Activated CD4-positive, alpha-beta T cell treated with anti-CD3 and anti-CD28 coated beads, Interleukin-2, amount 10 ng/mL, durations not matched to agents 7 days and 5 days (primary cell): ENCODE results near the gene ATXN7L1. TPM values are rescaled to one million over a fixed set of nuclear protein-coding genes. Genes with fewer than 3 reads are reported as not detected.
A peak's percentile ranks its signal among the peaks of the same experiment; 100 is the strongest.

Source experiments
- CTCF ChIA-PET: fragments of 350-600 bp; sonication (Branson Sonifier 250); formaldehyde crosslinking; loops from one replicate; lab custom pipeline; 2021; ENCODE audit warnings: antibody characterized with exemption; lab: Charles Lee
- POLR2A ChIA-PET: fragments of 350-600 bp; sonication (Branson Sonifier 250); formaldehyde crosslinking; loops from one replicate; lab custom pipeline; 2021; ENCODE audit warnings: antibody characterized with exemption; lab: Charles Lee
- DNase-seq: peaks from one replicate; pipeline ENCODE4 v3.0.0-alpha.2; 2020
- H3K27ac Mint-ChIP-seq: one replicate; pipeline ENCODE4 v1.8.0; 2021; ENCODE audit warnings: mild to moderate bottlenecking, moderate library complexity, mixed read lengths
- H3K27me3 Mint-ChIP-seq: one replicate; pipeline ENCODE4 v1.8.0; 2021; ENCODE audit warnings: mixed read lengths
- H3K36me3 Mint-ChIP-seq: one replicate; pipeline ENCODE4 v1.8.0; 2021; ENCODE audit warnings: low read depth, mixed read lengths
- H3K4me1 Mint-ChIP-seq: one replicate; pipeline ENCODE4 v1.8.0; 2021; ENCODE audit warnings: mixed read lengths
- H3K4me3 Mint-ChIP-seq: one replicate; pipeline ENCODE4 v1.8.0; 2021; ENCODE audit warnings: mild to moderate bottlenecking, moderate library complexity, mixed read lengths
- H3K9me3 Mint-ChIP-seq: one replicate; pipeline ENCODE4 v1.8.0; 2021; ENCODE audit warnings: mixed read lengths
- total RNA-seq, 2 experiments: library from RNA; stranded (reverse); gene quantifications; one replicate each; pipeline ENCODE4 v1.2.3, GENCODE V29; 2021

The ATXN7L1 gene
- total RNA-seq, 2 experiments from 2014 or later: 23.8 to 25.4 TPM

DNA sequence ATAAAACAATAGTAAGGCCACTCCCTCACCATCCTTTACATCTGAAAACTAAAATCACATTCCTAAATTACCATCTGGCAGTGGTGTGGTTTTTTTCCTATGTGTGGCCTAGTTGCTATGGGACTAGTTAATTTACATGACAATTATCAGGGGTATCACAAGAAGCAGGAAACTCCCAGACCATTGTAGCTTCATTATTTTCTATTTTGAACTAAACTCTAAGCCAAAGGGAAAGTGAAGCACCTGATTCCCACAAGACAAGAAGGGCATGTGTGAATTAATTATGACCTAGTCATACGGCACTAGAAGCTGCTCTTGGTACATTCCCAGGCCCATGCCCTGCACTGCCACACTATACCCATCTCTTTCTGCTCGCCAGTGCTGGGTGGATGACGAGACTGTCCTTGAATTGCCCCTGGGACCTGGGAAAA, 103.4 kb downstream of the ATXN7L1 start:
- POLR2A ChIA-PET: no interaction called here
- no peaks in the 10 kb centered on the region for H3K9me3 Mint-ChIP-seq
- no peaks in the 10 kb centered on the region for H3K36me3 Mint-ChIP-seq
- no peaks in the 10 kb centered on the region for H3K27me3 Mint-ChIP-seq
- H3K27ac Mint-ChIP-seq: no peak overlapping the region
- DNase-seq: no peak
- no peak overlapping the region for H3K4me3 Mint-ChIP-seq
- CTCF ChIA-PET: interaction anchor here (1.3 kb wide), 1 partner anchor 106 kb away, joined by 3 read pairs; no protein-coding TSS in a partner anchor
- H3K4me1 Mint-ChIP-seq: no peaks in the 10 kb centered on the region

DNA sequence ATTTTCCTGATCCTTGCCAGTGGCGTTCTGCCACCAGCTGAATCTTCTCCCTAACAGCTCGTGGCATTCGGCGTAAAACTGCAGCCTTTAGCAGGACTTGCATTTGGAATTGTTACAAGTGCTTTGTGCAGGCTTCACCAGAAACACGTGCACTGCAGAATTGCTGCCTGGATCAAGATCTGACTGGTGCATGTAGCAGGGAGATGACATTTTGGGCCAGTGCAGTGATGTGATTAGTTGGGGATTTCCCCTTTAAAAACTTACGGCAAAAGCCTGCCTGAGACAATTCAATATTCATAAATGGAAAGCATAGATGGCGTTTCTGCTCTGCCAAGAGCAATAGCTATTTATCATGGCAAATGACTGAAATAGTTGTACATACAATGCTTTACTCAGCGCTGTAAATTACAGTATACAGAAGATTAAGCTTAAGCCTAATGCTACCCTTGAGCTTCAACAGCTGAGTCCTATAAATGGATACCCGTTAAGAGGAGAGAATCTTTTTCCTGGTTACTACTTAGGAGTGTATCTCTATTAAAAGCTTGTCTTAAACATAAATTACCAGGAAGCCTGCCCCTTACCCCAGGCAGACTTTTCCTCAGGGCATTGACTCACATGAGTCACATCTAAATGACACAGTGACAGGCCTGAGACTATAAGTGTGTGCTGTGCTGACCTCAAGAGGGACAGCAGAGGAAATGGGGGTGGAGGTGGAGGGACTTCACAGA, 106.3 kb downstream of the ATXN7L1 start:
- Mint-ChIP-seq H3K36me3 (peaks cover 5% of the 10 kb centered on the region), H3K27me3 (no peaks in the 10 kb centered on the region), H3K4me1 (peaks cover 13% of the 10 kb centered on the region), H3K27ac (no peak overlapping the region), H3K4me3 (no peak overlapping the region), H3K9me3 (no peaks in the 10 kb centered on the region)
- ChIA-PET POLR2A (no interaction called here), CTCF (interaction anchor here (0.8 to 1.5 kb wide), 3 partner anchors 20 to 252 kb away, joined by 3 read pairs; no protein-coding TSS in a partner anchor)
- DNase-seq: no peak

DNA sequence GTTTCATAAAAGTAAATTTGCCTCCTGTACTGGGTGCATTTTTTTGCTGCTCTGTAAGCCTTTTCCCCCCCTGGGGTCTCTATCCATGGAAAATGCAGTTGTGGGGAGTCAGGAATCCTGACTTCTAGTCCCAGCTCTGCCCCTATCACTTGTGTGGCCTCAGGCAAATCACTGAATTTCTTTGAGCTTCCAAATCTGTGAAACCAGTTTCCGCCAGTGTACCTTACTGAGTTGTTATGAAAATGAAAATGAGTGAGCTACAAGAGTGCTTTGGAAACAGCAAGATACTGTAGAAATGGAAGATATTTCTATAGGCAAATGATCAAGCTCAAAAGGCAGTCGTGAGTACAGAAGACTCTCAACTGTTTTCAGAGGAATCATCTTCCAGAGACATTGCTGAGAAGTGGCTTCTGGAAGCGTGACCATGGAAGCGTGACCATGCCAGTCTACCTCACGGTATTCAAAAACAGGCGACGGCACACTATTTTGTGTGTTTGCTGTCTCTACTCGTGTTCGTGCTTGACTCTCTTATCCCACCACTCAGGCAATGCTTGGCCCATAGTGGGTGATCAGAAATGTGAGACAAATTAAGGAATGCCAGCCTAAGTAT, 107.4 kb downstream of the ATXN7L1 start:
- no peaks in the 10 kb centered on the region for H3K9me3 Mint-ChIP-seq
- H3K4me1 Mint-ChIP-seq: peaks cover 13% of the 10 kb centered on the region
- DNase-seq: no peak
- ChIA-PET CTCF (interaction anchor here (0.6 to 1.5 kb wide), 4 partner anchors 17 to 404 kb away, joined by 3 to 4 read pairs (median 4); no protein-coding TSS in a partner anchor), POLR2A (no interaction called here)
- no peak overlapping the region for H3K27ac Mint-ChIP-seq
- H3K27me3 Mint-ChIP-seq: no peaks in the 10 kb centered on the region
- H3K36me3 Mint-ChIP-seq: peaks cover 5% of the 10 kb centered on the region
- no peak overlapping the region for H3K4me3 Mint-ChIP-seq

DNA sequence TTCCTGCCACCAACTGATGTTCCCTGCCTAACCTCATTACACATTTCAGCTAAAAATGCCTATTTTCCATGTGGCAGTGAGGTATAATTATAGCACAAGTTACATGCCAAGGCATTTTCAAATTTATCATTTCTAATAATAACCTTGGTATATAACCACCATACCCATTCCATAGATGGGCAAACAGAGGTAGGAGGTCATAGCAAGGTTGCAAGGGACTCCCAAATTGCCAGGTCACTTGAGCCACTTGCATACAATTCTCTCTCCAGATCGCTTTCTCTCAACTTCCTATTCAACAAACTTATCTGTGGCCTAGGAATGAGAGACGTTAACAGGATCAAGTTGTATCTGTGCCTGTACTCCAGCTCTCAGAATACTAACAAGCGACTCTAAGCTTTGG, 108.3 kb downstream of the ATXN7L1 start:
- Mint-ChIP-seq H3K4me1 (peaks cover 15% of the 10 kb centered on the region), H3K27me3 (no peaks in the 10 kb centered on the region), H3K4me3 (no peak overlapping the region), H3K36me3 (peaks cover 6% of the 10 kb centered on the region), H3K9me3 (no peaks in the 10 kb centered on the region), H3K27ac (no peak overlapping the region)
- CTCF ChIA-PET: interaction anchor here (1.4 to 1.9 kb wide), 4 partner anchors 15 to 111 kb away, joined by 4 to 5 read pairs (median 4); no protein-coding TSS in a partner anchor
- DNase-seq: no peak
- POLR2A ChIA-PET: no interaction called here

DNA sequence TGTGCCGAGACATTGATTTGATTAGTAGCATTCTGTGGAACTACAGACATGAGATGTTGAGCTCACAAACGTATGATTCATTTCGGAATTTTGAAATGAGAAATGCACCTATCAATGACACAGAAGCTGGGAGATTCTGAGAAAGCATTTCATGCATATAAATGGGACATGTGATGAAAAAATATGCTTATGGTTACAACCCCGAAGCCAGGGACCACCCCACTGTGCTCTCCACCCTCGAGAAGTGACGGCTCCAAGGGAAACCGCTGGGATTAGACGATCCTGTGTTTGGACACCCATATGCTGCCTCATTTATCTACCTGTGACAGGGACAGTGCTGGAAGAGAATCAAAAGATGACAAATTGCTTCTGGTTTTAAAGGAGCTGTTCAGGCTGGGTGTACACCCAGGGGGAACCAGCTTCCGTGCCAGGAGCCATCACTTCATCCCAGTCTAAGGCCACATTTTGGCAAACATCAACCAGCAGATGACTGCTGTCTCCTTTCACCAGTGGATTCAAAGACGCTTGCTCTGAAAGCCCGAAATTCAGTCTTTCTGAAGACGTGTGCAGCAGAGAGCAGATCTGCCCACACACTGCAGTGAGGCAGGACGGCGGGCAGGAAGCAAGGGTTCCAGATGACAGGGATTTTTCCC, 109.9 kb downstream of the ATXN7L1 start:
- no peak overlapping the region for H3K27ac Mint-ChIP-seq
- peaks cover 7% of the 10 kb centered on the region for H3K36me3 Mint-ChIP-seq
- ChIA-PET POLR2A (no interaction called here), CTCF (interaction anchor here (0.7 to 1.9 kb wide), 9 partner anchors 12 to 260 kb away, joined by 3 to 5 read pairs (median 4); no protein-coding TSS in a partner anchor)
- H3K4me1 Mint-ChIP-seq: peaks cover 28% of the 10 kb centered on the region
- H3K4me3 Mint-ChIP-seq: no peak overlapping the region
- H3K27me3 Mint-ChIP-seq: peaks cover 2% of the 10 kb centered on the region
- no peak for DNase-seq
- no peaks in the 10 kb centered on the region for H3K9me3 Mint-ChIP-seq

DNA sequence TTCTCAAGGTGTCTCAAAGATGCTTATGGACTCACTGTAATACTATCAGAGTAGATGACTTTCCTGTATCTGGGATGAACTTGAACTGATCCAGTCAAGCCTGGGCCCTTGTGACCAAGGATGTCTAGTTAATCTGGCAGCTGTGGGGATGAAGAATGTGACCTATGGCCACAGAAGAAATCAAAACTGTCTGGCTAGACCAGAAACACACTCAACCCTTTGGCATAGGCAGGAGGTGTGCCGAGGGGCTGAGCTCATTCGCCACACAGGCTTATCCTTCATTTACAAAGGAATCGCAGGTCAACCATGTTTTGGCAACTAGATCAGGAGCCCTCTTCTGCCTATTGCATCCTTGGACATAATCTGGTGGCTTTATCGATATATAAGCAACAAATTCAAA, 110.6 kb downstream of the ATXN7L1 start:
- H3K4me1 Mint-ChIP-seq: peaks cover 35% of the 10 kb centered on the region
- H3K27me3 Mint-ChIP-seq: peaks cover 2% of the 10 kb centered on the region
- no peak overlapping the region for H3K4me3 Mint-ChIP-seq
- DNase-seq: no peak
- CTCF ChIA-PET: interaction anchor here (0.6 to 2.4 kb wide), 7 partner anchors 18 to 260 kb away, joined by 3 to 7 read pairs (median 3); no protein-coding TSS in a partner anchor
- POLR2A ChIA-PET: no interaction called here
- no peak overlapping the region for H3K27ac Mint-ChIP-seq
- H3K36me3 Mint-ChIP-seq: peaks cover 7% of the 10 kb centered on the region
- no peaks in the 10 kb centered on the region for H3K9me3 Mint-ChIP-seq

DNA sequence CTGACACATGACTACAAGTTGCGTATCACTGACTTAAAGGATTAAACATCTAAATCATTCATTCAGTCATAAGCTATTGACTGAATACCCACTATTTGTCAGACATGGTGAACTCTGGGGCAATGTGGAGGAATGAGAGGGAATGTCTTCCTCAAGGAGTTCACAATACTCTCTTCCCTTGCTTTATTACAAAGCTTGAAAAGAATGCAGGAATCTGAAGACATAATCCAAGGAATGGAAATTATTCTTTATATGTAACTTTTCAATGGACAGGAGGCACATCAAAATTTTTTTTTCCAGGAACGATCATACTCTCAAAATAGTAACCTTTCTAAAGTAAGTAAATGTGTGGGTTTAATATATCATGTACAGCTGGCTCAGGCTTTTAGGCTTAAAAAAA, 111.9 kb downstream of the ATXN7L1 start:
- no peaks in the 10 kb centered on the region for H3K9me3 Mint-ChIP-seq
- H3K4me1 Mint-ChIP-seq: peaks cover 47% of the 10 kb centered on the region
- ChIA-PET POLR2A (no interaction called here), CTCF (interaction anchor here (0.7 to 3.3 kb wide), 10 partner anchors 11 to 1836 kb away, joined by 3 to 11 read pairs (median 4); no protein-coding TSS in a partner anchor)
- peaks cover 7% of the 10 kb centered on the region for H3K36me3 Mint-ChIP-seq
- no peak overlapping the region for H3K4me3 Mint-ChIP-seq
- H3K27me3 Mint-ChIP-seq: peaks cover 2% of the 10 kb centered on the region
- DNase-seq: no peak
- H3K27ac Mint-ChIP-seq: no peak overlapping the region

DNA sequence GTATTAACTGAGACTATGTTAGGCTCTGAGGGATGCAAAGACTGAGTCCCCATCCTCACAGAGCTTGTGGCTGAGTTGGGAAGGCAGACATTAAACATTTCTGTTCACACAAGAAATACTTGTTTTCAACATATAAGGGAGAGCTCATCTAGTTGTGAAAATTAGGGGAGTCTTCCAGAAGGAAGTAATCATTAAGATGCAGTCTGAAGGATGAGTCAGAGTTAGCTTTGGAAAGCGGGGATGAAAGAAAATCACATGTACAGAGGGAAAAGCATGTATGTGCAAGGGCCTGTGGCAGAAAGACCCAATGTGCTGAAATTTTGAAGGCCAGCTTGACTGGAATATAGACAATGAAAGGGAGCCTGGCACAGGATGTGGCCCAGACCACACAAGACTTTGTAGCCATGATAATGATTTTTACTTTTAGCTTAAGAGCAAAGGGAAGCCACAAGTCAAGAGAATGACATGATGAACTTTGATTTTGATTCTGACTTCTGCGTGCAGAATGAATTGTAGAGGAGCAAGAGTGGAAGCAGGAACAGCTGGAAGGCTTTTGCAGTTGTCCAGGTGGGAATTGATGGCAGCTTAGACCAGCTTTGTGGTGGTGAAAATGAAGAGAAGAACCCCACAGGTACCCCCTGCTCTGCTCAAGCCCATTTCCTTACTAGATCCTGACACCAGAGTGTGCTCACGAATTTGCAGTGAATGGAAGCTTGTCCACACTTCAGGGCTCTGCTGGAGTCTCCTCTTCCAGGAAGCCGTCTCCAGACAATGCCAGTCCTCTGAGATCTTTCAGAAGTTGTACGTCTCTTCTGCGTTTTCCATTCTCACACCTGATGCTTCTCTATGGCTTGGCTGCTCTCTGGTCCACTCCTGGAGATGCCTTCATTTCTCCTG, 115.6 kb downstream of the ATXN7L1 start:
- Mint-ChIP-seq H3K27ac (peak overlapping the region; percentile 12), H3K4me1 (peaks cover 46% of the 10 kb centered on the region), H3K4me3 (no peak overlapping the region), H3K9me3 (no peaks in the 10 kb centered on the region), H3K27me3 (peaks cover 2% of the 10 kb centered on the region), H3K36me3 (peaks cover 6% of the 10 kb centered on the region)
- DNase-seq: peak; percentile 61
- ChIA-PET CTCF (interaction anchor here (0.6 to 2.4 kb wide), 13 partner anchors 11 to 399 kb away, joined by 3 to 7 read pairs (median 3); no protein-coding TSS in a partner anchor), POLR2A (no interaction called here)

DNA sequence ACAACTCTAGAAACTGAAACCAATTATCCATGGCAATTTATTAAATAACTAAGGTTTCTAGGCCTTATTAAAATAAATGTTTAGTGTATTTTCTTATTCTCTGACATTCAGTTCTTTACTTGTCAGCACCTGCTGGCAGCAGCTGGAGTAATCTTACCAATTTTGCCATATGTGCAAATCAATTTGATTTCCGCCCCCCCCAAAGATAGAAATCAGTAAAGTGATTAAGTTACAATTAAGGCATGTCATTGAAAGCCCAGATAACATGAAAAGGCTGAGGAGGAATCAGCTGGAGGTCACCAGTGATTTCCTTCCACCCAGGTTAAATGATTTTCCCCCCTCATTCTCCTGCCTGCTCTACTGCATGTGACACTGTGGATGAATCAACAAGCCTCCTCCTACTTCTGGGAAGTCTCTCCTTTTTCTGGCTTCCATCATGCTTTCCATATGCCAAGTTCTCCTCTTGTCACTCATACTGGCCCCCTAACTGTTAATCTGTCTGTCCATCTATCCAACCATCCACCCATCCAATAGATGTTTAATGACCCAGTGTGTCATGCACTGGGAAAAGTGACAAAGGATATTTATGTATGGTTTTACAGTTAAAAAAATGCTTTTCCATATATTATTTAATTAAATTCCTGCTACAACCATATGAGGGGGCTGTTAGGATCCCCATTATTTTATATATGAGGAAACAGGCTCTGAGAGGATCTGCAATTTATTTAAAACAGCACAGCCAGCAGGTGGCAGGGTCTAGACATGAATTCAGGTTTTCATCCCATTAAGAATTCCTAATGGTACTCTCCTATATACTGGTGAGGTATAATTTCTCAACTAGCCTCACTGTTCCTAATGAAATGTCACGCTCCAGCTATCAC, 116.5 kb downstream of the ATXN7L1 start:
- DNase-seq: peak; percentile 19
- no peaks in the 10 kb centered on the region for H3K9me3 Mint-ChIP-seq
- H3K36me3 Mint-ChIP-seq: peaks cover 2% of the 10 kb centered on the region
- H3K4me3 Mint-ChIP-seq: no peak overlapping the region
- peaks cover 40% of the 10 kb centered on the region for H3K4me1 Mint-ChIP-seq
- POLR2A ChIA-PET: no interaction called here
- H3K27me3 Mint-ChIP-seq: peaks cover 2% of the 10 kb centered on the region
- CTCF ChIA-PET: interaction anchor here (0.6 to 1.9 kb wide), 10 partner anchors 10 to 400 kb away, joined by 3 to 4 read pairs (median 3); no protein-coding TSS in a partner anchor
- H3K27ac Mint-ChIP-seq: peak overlapping the region; percentile 12

DNA sequence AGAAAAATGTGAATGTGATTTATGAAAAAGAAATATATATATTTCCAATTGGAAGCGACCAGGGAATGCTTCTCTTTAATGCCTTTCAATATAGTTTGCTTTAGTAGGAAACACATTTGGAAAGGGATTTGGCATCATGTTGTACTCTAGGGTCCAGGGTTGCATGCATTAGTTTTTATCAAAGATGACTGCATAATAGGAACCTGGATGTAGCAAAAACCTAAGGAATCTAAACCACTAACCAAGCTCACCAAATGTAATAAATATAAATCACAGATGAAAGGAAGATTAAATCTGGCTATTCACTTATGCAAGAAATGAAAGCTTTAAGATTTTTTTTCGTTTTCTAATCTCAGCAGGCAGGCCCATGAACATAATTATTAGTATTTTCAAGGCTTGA, 120.0 kb downstream of the ATXN7L1 start:
- Mint-ChIP-seq H3K27ac (no peak overlapping the region), H3K4me3 (no peak overlapping the region), H3K27me3 (no peaks in the 10 kb centered on the region), H3K9me3 (no peaks in the 10 kb centered on the region), H3K4me1 (peaks cover 23% of the 10 kb centered on the region), H3K36me3 (no peaks in the 10 kb centered on the region)
- no peak for DNase-seq
- ChIA-PET POLR2A (no interaction called here), CTCF (no interaction called here)

DNA sequence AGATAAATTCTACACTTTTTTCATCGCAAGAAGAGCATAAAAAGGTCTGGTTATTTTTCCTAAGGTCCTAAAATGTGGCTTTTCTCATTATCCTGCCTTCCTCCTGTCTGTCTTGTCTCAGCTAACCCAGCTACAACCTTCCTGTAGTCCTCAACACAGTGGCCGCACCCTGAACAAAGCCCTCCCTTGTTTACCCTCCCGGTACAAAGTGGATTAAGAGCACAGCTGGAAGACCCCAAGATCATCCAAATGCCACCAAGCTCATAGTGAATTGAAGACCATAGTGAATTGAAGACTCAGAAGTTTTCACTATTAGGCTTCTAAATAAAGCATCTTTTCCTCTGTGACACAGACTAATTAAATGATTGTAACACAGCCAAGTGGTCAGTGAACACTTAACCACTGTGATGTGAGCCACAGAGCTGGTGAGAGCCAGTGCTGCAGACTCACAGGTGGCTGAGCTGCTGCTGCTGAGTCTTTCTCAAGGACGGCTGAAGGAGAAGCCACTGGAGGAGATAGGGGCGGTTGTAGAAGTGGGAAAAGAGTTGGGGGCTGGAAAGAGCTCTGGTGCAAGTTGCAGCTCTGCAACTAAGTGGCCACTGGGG, 123.6 kb downstream of the ATXN7L1 start:
- Mint-ChIP-seq H3K9me3 (no peaks in the 10 kb centered on the region), H3K27me3 (no peaks in the 10 kb centered on the region), H3K27ac (no peak overlapping the region), H3K36me3 (no peaks in the 10 kb centered on the region), H3K4me1 (no peaks in the 10 kb centered on the region), H3K4me3 (no peak overlapping the region)
- POLR2A ChIA-PET: no interaction called here
- CTCF ChIA-PET: interaction anchor here (1.5 to 4.0 kb wide), 4 partner anchors 10 to 125 kb away, joined by 3 to 17 read pairs (median 8); no protein-coding TSS in a partner anchor
- no peak for DNase-seq
